Endodermal cell (in vitro differentiated cells): Measurements from ENCODE around the gene SULT2A1. TPM values are rescaled to one million over a fixed set of nuclear protein-coding genes. Genes with fewer than 3 reads are reported as not detected.
"Not testable (repeated sequence)": the region's sequence is repeated elsewhere in the genome, so short reads cannot be mapped to it uniquely, and the experiment has no call there.

Experiments used
- DNase-seq: peaks from one replicate; pipeline ENCODE4 v3.0.0-alpha.2; 2017
- H3K27ac ChIP-seq: 2 replicates; pipeline ENCODE4 v1.5.1; 2013; ENCODE audit warnings: mild to moderate bottlenecking, low read depth, low read length, moderate library complexity
- H3K27me3 ChIP-seq: 2 replicates; pipeline ENCODE4 v1.6.1; 2013; ENCODE audit warnings: mild to moderate bottlenecking, low read length, moderate library complexity; ENCODE audit not compliant: insufficient read depth, control insufficient read depth, poor library complexity, severe bottlenecking
- H3K36me3 ChIP-seq: 2 replicates; pipeline ENCODE4 v1.7.0; 2013; ENCODE audit warnings: mild to moderate bottlenecking, low read length, moderate library complexity; ENCODE audit not compliant: control insufficient read depth, insufficient read depth
- H3K4me1 ChIP-seq: one replicate; pipeline ENCODE4 v1.7.0; 2013; ENCODE audit warnings: low read length; ENCODE audit not compliant: control insufficient read depth, insufficient read depth
- H3K4me3 ChIP-seq: 2 replicates; pipeline ENCODE4 v1.5.1; 2013; ENCODE audit warnings: mild to moderate bottlenecking, low read length, moderate library complexity
- H3K9ac ChIP-seq: 2 replicates; pipeline ENCODE4 v1.6.1; 2013; ENCODE audit warnings: mild to moderate bottlenecking, low read length, moderate library complexity; ENCODE audit not compliant: poor library complexity, severe bottlenecking; ENCODE audit errors: extremely low read depth
- H3K9me3 ChIP-seq: 2 replicates; pipeline ENCODE4 v1.6.1; 2013; ENCODE audit warnings: mild to moderate bottlenecking, low read length, moderate library complexity; ENCODE audit not compliant: control insufficient read depth
- H3K27ac Mint-ChIP-seq: 2 replicates; pipeline ENCODE4 v1.8.0; 2020; ENCODE audit warnings: mixed read lengths
- H3K27me3 Mint-ChIP-seq: 2 replicates; pipeline ENCODE4 v1.8.0; 2021; ENCODE audit warnings: mild to moderate bottlenecking, mixed read lengths; ENCODE audit not compliant: insufficient read depth
- H3K36me3 Mint-ChIP-seq: 2 replicates; pipeline ENCODE4 v1.8.0; 2020; ENCODE audit warnings: low read depth, mixed read lengths
- H3K4me1 Mint-ChIP-seq: 2 replicates; pipeline ENCODE4 v1.8.0; 2020; ENCODE audit warnings: mixed read lengths
- H3K4me3 Mint-ChIP-seq: 2 replicates; pipeline ENCODE4 v1.8.0; 2020; ENCODE audit warnings: mild to moderate bottlenecking, moderate library complexity, mixed read lengths
- H3K9me3 Mint-ChIP-seq: 2 replicates; pipeline ENCODE4 v1.8.0; 2020; ENCODE audit warnings: mild to moderate bottlenecking, mixed read lengths
- WGBS, 2 experiments: methylation state at CpG; one replicate each; pipeline versions ENCODE4 v1.1.5 to v1.1.7; 2013; ENCODE audit warnings: missing lambda C conversion rate in 2 of 2, mixed read lengths in 1 of 2; ENCODE audit not compliant: insufficient coverage in 1 of 2, insufficient read length in 1 of 2; 5-methylcytosine and 5-hydroxymethylcytosine counted together
- total RNA-seq, 2 donors: library from RNA; stranded (reverse); fragmentation: NEBNext Ultra II Directional in 1 of 2; extraction: Animal tissue kit (Norgen Biotek cat#: 25700) in 1 of 2; gene quantifications; 2 replicates in 1 of 2; 3 replicates in 1 of 2; pipeline ENCODE4 v1.2.1, GENCODE V29; 2021
- TF ChIP-seq, protein P1 (sequence below): fragments of 200-600 bp; sonication (generic); conservative IDR thresholded peaks from 2 replicates; pipeline ENCODE4 v1.5.0; 2021; ENCODE audit warnings: antibody characterized with exemption, mild to moderate bottlenecking

SULT2A1 gene
- total RNA-seq, 2 donors from 2014 or later = 0.18 TPM; not detected in 1

DNA sequence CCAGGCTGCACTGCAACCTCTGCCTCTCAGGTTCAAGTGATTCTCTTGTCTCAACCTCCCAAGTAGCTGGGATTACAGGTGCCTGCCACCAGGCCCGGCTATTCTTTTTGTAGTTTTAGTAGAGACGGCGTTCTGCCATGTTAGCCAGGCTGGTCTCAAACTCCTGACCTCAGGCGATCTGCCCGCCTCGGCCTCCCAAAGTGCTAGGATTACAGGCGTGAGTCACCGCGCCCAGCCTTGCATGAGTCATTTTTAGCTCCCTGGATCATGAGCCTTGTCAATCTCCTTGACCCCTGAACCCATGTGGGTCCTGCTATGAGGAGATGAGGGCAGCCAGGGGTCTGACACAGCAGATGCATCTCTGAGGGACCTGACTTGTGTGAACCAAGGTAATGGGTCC, 27.9 kb downstream of the SULT2A1 start:
- H3K36me3 Mint-ChIP-seq, H3K27me3 ChIP-seq, DNase-seq, H3K36me3 ChIP-seq, H3K27ac ChIP-seq, H3K4me1 ChIP-seq, H3K4me3 Mint-ChIP-seq, H3K4me1 Mint-ChIP-seq, H3K27me3 Mint-ChIP-seq, H3K9me3 ChIP-seq, H3K27ac Mint-ChIP-seq, H3K9me3 Mint-ChIP-seq, H3K4me3 ChIP-seq, H3K9ac ChIP-seq: not testable (repeated sequence)
- WGBS, 2 experiments = 94 to 95% methylated on average over 9 of the region's 9 CpGs

DNA sequence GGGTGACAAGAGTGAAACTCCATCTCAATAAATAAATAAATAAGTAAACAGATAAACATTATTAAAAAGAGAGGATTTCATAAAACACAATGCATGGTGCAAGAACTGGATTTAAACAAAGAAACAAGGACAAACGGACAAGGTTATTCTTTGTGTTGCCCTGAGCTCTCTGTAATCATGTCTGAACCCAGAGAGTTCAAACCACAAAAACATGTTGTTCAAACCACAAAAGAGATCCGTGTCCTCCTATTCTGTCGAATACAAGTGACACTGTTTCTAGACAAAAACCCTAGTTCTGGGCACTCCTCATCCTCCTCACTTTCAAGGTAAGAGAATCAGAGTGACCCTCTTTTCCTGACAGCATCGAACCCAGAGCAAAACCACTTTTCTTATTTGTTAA, 31.7 kb downstream of the SULT2A1 start:
- H3K4me1 ChIP-seq = no peaks in the 10 kb centered on the region
- Mint-ChIP-seq H3K9me3 (no peaks in the 10 kb centered on the region), H3K4me1 (peaks cover 16% of the 10 kb centered on the region), H3K36me3 (no peaks in the 10 kb centered on the region), H3K27ac (no peak overlapping the region), H3K4me3 (no peak overlapping the region), H3K27me3 (no peaks in the 10 kb centered on the region)
- H3K9me3 ChIP-seq = no peaks in the 10 kb centered on the region
- DNase-seq = no peak
- 87 to 93% methylated on average over 4 of the region's 4 CpGs for WGBS, 2 experiments
- TF ChIP-seq, protein P1, sequence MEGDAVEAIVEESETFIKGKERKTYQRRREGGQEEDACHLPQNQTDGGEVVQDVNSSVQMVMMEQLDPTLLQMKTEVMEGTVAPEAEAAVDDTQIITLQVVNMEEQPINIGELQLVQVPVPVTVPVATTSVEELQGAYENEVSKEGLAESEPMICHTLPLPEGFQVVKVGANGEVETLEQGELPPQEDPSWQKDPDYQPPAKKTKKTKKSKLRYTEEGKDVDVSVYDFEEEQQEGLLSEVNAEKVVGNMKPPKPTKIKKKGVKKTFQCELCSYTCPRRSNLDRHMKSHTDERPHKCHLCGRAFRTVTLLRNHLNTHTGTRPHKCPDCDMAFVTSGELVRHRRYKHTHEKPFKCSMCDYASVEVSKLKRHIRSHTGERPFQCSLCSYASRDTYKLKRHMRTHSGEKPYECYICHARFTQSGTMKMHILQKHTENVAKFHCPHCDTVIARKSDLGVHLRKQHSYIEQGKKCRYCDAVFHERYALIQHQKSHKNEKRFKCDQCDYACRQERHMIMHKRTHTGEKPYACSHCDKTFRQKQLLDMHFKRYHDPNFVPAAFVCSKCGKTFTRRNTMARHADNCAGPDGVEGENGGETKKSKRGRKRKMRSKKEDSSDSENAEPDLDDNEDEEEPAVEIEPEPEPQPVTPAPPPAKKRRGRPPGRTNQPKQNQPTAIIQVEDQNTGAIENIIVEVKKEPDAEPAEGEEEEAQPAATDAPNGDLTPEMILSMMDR = no peak
- H3K27me3 ChIP-seq = no peaks in the 10 kb centered on the region
- H3K27ac ChIP-seq = no peak overlapping the region
- H3K4me3 ChIP-seq = no peak overlapping the region
- no peak overlapping the region for H3K9ac ChIP-seq
- no peaks in the 10 kb centered on the region for H3K36me3 ChIP-seq

DNA sequence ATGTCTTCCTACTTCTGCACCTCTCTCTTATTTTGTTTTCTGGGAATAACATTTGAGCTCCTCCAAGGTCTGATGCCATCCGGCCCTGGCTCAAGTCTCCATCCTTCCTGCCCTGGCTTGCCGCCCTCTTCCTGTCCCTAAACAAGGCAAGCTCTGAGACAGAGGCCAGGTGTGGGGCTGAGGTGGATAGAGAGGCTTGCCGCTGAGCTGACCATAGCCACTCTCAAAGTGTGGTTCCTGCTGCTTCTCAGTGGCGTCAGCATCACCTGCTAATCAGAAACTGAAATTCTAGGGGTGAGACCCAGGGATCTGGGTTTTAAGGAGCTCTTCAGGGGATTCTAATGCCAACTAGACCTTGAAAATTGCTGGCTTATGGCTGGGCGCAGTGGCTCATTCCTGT, 33.1 kb downstream of the SULT2A1 start:
- Histone ChIP-seq H3K9ac (no peak overlapping the region), H3K4me1 (no peaks in the 10 kb centered on the region), H3K27ac (no peak overlapping the region), H3K4me3 (no peak overlapping the region), H3K36me3 (no peaks in the 10 kb centered on the region), H3K27me3 (no peaks in the 10 kb centered on the region), H3K9me3 (no peaks in the 10 kb centered on the region)
- H3K9me3 Mint-ChIP-seq = no peaks in the 10 kb centered on the region
- peaks cover 26% of the 10 kb centered on the region for H3K4me1 Mint-ChIP-seq
- 92 to 100% methylated on average over 2 to 5 of the region's 5 CpGs for WGBS, 2 experiments
- H3K27ac Mint-ChIP-seq = no peak overlapping the region
- no peak overlapping the region for H3K4me3 Mint-ChIP-seq
- TF ChIP-seq, protein P1 = no peak
- H3K27me3 Mint-ChIP-seq = no peaks in the 10 kb centered on the region
- H3K36me3 Mint-ChIP-seq = no peaks in the 10 kb centered on the region
- no peak for DNase-seq

DNA sequence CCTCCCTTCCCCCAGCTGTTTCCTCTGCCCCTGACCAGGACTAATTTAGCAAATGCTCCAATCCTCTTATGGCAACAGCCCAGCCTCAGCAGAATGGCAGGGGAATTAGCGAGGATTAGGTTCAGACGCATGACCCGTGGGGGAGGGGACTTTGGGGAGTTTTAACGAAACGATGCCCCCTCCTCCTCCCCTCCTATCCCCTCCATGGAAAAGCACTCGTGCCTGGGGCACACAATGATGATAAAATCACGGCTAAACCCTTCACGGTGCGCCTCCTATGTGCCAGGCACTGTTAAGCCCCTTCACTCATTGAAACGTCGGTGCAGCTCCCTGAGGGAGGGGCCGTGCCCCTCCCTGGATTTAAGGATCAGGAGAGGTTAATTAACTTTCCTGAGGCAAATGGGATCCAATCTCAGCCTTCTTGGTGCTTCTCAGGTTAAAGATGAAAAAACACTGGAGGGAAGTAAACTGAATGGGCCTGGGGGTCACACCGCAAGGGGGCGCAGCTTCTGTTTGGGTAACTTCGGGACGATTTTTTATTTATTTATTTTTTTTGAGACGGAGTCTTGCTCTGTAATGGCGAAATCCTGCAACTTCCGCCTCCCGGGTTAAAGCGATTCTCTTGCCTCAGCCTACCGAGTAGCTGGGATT, 37.2 kb downstream of the SULT2A1 start:
- 5 to 12% methylated on average over 10 to 22 of the region's 22 CpGs for WGBS, 2 experiments
- H3K27ac Mint-ChIP-seq = peak overlapping the region; percentile 95
- H3K9me3 Mint-ChIP-seq = no peaks in the 10 kb centered on the region
- TF ChIP-seq, protein P1 = peak; percentile 96
- H3K4me3 ChIP-seq = peak overlapping the region; percentile 77
- peak overlapping the region; percentile 56 for H3K4me3 Mint-ChIP-seq
- no peaks in the 10 kb centered on the region for H3K36me3 ChIP-seq
- peak overlapping the region; percentile 55 for H3K9ac ChIP-seq
- peak; percentile 94 for DNase-seq
- no peaks in the 10 kb centered on the region for H3K36me3 Mint-ChIP-seq
- no peaks in the 10 kb centered on the region for H3K27me3 Mint-ChIP-seq
- no peaks in the 10 kb centered on the region for H3K4me1 ChIP-seq
- peak overlapping the region; percentile 49 for H3K27ac ChIP-seq
- H3K4me1 Mint-ChIP-seq = peaks cover 26% of the 10 kb centered on the region
- H3K27me3 ChIP-seq = no peaks in the 10 kb centered on the region
- H3K9me3 ChIP-seq = no peaks in the 10 kb centered on the region
